ENCODE measurements around the gene LRBA.
A peak's percentile ranks its signal among the peaks of the same experiment; 100 is the strongest.

Gene LRBA

DNA sequence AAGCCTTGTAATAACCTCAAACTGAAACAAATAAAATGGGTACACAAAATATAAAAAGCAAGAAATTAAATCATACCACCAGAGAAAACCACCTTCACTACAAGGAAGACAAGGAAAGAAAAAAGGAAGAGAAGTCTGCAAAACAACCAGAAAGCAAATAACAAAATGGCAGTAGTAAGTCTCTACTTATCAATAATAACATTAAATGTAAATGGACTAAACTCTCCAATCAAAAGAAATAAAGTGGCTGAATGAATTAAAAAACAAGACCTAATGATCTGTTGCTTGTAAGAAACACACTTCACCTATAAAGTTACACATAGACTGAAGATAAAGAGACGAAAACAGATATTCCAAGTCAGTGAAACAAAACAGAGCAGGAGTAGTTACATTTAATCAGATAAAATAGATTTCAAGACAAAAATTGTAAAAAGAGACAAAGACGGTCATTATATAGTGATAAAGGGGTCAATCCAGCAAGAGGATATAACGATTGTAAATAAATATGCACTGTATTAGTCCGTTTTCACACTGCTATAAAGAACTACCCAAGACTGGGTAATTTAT is 289.0 kb downstream of the LRBA start:
- DNase-seq (ENCODE audit: low spot score) = no peak

DNA sequence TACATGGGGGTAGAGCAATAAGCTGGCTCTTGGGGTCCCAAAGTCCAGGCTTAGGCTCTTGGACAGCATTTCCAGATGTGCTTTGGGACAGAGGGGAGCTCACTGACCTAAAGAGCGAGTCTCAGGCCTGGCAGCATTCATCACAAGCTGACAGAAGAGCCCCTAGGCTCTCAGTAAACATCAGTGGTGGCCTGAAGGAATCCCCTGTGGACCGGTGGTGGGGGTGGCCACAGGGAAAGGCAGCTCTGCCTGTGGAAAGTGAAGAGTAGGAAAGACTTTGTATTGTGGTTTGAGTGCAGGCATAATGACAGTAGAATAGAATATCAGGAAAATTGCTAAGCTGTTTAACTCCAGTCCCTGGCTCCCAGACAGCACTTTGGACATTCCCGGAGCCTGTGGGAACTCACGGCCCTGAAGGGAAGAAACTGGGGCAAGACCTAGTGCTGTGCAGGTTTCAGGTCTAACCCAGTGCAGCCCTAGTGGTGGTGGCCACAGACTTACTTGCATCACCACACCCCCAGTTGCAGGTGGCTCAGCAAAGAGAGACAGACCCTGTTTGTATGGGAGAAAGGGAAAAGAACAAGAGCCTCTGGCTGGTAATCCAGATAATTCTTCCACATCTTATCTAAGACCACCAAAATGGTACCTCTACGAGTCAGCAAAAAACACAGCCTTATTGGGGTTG is 291.2 kb downstream of the LRBA start:
- no peak for DNase-seq (ENCODE audit: low spot score)

DNA sequence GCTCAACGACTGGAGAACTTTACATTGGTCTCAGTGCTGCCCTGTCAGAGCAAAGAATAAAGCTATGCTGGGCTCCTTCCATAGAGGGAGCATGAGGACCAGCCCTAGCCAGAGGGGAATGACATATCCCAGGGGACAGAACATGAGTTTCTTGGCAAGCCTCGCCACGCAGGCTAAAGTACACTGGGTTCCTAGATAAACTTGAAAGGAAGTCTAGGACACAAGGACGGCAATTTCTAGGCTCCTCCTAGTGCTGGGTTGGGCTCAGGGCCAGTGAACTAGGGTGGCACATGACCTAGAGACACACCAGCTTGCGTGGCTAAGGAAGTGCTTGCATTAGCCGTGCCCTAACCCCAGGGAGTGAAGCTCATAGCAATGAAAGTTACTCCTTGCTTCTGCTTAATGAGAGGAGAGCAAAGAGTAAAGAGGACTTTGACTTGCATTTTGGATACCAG is 292.1 kb downstream of the LRBA start:
- peak; percentile 30 for DNase-seq (ENCODE audit: low spot score)

DNA sequence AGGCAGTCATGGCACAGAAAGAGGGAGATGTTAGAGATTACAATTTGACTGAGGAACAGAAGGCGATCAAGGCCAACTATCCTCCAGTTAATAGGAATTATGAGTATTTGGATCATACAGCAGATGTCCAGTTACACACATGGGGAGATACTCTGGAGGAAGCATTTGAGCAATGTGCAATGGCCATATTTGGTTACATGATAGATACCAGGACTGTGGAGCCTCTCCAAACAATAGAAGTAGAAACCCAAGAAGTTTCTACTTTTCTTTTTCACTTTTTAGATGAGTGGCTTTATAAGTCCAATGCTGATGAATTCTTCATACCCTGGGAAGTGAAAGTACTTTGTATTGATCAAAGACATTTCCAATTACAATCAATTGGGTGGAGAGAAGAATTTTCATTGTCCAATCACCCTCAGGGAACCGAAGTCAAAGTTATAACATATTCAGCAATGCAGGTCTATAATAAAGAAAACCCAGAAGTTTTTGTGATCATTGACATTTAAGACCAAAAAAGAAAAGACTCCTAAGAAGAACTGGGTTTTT is 294.0 kb downstream of the LRBA start:
- DNase-seq (ENCODE audit: low spot score) = no peak

DNA sequence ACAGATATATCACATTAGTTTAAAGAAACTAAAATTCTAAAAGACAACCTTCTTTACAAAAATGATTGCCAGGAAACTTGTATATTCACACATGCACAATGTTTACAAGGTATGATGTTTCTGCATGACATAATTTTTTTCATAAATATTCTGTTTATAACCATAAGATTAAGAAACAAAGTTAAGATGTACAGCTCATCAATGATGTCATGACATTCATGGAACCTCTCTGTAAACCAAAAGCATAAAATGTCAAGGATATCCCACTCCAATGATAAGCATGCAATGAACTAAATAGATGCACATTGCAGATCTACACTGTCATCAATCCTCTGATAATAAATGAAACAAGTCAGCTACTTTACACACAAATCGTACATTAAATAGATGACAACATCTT is 297.1 kb downstream of the LRBA start:
- DNase-seq (ENCODE audit: low spot score) = no peak

DNA sequence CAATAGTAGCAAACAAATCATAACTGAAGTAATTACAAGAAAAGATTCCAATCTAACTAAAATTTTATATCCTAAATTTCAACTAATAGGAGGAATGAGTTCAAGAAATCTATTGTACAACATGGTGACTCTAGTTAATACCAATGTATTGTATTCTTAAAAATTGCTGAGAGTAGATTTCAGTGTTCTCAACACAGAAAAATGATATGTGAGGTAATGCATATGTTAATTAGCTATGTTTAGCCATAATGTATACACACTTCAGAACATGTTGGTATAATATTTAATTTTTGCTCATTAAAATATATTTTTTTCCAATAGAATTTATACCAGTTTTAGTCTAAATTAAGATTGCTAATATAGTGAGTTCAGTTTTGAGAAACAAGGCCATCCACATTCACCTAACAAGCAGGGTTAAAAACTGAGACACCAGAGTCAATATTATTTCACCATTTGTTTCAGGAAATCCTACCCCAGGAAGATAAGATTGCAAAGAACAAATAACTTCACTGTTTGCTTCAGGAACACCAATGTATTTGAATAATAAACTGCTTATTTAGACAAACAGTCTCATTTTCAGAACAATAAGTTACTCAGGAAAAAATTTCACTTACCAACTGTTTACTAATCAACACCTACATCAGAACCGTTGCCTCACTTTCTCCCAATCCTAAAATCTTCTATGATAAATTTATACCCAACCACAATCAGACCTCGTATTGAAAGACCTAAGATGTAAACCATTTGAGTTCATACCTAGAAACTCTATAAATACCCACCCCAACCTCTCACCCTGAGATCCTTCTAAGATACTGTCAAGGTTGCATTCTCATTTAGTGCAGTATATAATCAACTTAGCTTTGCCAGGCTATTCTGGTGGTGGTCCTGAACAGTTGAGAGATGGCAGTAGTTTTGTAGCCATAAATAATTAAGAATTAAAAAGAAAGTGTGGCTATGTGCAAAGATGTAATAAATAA is 300.3 kb downstream of the LRBA start:
- DNase-seq (ENCODE audit: low spot score) = peak; percentile 36

DNA sequence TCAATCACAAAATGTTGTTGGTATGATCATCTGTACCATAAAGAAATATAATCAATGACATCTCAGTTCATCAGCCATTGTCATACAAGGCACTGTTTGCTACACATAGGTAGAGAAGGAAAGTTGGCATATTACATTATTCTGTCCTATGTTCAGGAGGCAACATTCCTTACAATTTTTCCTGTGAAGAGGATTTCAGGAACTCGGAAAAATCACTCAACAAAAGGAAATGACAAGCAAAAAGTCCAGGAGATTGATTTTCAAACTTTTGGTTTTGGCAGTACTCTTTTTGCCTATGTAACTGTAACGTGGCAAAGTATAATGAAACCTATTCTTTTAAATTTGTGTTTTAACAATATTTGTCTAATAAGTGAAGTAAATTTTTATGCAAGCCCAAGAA is 301.8 kb downstream of the LRBA start:
- no peak for DNase-seq (ENCODE audit: low spot score)

DNA sequence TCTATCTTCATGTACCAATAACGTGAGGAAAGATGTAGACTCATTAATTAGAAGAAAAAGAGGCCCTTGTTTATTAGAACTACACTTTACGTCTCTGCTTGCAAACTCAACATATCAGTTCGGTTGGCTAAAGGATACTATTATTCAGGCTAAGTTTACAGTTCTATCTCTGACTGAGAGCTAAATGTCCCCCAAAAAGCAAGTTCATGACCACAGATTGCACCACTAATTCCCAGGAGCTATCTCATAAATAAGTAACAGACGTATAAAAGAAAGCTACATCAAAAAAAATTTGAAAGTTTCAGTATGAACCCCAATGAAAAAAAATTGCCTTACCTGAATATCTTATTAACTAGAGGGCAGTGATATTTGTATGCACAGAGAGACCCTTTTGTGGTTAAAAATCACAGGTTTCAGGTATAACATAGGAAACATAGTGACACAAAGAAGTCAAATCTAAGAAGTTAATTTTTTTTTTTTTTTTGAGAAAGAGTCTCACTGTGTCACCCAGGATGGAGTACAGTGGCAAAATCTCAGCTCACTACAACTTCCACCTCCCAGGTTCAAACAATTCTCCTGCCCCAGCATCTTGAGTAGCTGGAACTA is 304.2 kb downstream of the LRBA start:
- no peak for DNase-seq (ENCODE audit: low spot score)

DNA sequence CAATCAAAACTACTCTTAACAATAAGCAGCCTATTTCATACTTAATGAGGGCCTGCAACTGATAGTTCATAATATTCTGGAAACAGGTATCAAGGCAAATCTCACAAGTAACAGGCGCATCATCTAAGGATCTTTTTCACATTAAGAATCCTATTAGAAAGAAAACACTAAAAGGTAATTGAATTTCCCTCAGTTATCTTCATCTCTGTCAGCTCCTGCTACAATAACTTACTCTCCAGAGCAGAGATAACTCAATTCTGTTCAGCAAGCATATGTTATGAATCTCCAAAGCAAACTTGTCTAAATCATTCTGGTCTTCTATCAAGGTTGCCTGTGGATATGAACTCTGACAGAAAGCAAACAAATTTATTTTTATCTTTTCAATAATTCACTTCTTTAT is 307.1 kb downstream of the LRBA start:
- no peak for DNase-seq (ENCODE audit: low spot score)

DNA sequence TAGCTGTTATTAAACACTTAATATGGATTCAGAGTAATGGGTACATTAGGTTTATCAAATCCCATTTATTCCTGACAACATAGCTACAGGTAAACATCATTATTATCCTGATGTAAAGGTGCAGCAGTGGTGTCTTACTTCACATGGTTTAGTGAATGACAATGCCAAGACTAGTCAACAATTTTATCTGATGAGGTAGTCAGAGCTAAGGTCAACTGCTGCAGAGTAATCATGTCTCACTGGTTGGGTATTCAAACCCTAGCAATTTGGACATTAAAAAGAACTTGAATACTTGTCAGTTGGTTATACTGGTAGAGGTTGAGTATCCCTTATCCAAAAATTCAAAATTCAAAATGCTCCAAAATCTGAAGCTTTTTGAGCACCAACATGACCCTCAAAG is 315.5 kb downstream of the LRBA start:
- DNase-seq (ENCODE audit: low spot score) = no peak

DNA sequence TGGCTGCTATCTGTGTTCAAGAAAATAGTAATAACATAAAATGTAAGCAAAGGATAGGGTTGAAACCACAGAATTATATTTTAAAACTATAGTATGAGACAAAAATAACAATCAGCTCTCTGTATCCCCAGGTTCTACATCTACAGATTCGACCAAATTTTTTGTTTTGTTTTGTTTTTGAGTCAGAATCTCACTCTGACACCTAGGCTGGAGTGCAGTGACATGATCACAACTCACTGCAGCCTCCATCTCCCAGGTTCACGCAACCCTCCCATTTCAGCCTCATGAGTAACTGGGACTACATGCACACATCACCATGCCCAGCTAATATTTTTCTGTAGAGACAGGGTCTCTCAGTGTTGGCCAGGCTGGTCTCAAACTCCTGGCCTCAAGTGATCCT is 319.9 kb downstream of the LRBA start:
- DNase-seq (ENCODE audit: low spot score) = no peak

DNA sequence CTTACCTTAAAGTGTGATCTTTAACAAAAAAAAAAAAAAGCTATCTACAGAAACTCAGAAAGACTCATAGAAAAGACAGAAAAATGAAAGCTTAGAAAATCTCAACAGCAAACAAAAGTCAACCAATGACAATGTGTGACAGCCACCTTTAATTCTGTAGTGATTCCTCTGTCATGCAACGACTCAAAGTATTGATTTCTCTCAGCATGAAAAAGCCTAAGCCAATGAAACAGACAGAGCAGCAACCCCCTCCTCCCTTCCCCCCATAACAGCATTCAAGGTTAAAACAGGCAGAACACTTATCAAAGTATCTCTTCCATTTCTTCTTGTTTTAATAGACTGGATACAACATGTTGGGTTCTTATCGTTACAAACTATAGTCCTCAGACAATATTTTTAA is 320.6 kb downstream of the LRBA start:
- peak; percentile 4 for DNase-seq (ENCODE audit: low spot score)

DNA sequence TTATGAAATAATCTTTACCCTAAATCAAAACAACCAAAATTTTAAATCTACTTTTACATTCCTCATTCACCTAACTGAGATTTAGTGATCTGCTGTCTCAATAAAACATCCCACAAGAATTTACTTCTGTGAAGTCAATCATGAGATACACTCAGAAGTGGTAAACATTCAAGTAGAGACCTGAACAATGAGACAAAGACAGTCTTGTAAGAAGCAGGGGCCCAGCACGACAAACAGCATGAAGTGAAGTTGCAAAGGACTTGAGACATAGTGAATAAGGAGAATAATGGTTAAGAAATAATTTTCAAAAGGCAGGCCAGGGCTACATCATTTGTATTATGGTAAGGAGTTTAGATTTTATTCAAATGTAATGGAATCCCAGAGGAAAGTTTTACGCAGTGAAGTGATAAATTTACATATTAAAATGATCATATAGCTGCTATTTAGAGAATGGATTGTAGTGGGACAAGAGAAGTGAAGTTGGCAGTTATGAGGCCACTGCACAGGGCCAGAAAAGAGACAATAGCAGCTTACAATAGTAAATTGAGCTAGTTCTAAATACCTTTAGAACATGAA is 331.2 kb downstream of the LRBA start:
- DNase-seq (ENCODE audit: low spot score) = no peak

DNA sequence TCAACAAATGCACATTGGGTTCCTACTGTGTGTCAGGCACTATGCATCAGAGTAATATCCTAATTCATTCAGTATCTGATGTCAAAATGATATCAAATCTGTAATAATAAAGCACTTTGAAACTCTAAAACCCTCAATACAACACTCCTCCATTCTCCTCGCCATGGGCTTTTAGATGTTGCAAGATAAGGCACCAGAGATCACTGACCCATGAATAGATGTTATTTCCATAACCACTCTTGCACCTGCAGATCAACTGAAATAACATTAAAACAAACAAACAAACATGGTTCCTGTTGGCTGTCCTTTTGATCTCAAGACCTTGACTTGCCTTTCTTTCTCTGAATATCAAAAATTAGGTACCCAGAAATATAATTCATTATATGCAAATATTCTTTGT is 333.0 kb downstream of the LRBA start:
- no peak for DNase-seq (ENCODE audit: low spot score)

DNA sequence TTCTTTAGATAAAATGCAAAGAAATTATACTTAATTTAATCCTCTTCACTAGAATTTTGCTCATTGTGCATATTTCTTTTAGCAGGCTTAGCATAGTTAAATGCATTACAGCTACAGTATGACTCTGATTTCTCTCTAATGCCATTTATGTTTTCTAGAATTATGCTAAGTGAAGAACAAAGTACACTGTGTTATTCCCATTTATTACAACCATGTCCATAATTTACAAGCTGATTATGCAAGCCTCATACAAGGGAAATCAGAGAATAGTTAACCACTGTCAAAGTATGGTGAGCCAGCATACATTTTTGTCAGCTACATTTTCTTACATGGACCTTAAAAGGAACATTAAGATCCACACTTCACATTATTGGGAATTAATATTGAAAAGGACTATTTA is 334.0 kb downstream of the LRBA start:
- DNase-seq (ENCODE audit: low spot score) = no peak

DNA sequence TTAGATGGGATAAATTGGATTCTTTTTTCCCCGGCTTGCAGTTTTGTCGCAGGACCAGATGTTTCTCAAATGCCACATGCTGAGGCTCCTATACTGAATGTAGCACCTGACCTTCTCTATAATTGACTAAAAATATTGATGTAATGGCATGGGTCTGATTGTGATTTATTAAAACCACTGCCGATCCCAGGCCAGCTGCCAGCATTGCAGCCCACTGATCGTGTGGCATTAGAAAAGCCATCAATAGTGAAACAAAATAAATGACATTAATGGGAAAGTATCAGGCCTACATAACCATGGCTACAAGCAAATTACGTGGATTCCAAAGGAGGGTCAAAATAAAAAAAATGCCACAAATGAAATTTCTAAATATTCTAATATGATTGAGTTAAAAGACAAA is 334.4 kb downstream of the LRBA start:
- DNase-seq (ENCODE audit: low spot score) = no peak

DNA sequence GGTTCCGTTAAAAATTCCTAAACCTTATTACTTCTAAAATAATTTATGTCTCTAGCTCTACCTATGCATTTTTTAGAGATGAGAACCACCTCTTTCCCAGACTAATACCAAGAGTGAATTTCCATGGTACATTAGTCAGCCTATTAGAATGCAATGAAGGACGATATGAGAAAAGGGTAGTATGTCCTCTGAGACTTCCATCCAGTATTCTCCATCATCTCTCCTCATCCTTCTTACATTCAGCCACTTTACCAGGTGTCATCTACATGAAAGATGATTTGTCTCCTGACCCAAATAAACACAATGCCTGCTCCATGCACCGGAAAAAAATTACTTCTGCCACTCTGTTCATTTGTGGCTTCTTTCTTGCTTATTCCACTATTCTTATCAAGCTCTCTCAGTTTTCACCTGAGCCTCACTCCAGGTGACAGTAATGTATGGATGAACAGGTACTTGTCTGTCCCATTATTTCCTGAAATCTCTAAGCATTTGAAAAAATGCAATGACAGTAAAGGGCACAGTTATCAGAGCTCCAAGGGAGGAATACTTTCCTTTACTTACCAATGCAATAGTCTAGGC is 335.2 kb downstream of the LRBA start:
- no peak for DNase-seq (ENCODE audit: low spot score)

DNA sequence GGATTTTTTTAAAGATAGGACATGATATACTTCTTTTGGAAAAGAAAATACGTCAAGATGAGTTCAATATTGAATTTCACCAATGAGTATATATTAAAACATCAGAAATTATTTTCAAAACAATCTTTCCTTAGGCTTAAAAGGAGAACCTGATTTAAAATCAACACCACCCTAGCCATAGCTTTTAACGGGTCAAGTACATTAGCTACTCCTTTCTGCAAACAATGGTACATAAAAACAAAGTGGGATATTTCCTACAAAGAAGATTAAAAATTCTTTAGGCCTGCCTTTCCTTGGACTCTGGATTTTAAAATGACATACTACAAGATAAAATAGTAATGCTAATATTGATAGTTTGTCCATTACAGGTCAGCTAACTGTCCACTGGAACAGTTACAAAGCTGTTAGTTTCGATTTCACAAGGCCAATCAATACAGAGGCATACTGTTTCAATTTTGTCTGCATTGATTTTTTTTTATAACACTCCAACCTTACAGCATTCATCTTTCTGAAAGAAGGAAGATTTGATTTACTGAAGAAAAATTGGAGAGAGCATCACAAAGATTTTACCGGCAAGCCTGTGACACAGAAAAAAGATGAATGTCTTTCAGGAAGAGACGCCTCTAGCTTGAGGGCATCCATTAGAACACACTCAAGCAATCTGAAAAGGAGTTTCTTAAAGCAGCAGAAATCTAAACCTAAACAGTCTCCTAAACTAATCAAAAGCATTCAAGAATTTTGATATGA is 335.9 kb downstream of the LRBA start:
- no peak for DNase-seq (ENCODE audit: low spot score)

DNA sequence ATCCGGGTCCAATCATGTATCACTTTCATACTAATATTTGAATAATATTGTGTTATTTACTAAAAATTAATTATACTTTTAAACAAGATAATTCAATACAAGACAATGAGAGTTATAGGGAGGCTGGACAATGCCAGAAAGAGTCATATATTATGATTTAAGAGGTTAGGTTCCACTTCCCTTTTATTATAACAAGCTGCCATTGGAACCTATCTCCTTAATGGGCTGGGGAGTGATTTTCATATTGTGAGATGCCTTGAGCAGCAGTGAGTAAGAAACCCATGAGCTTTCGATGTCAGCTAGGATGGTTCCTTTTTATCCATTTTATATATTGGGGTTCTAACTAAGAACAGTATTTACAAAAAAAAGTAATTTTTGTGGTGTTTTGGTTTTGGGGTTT is 341.3 kb downstream of the LRBA start:
- no peak for DNase-seq (ENCODE audit: low spot score)

DNA sequence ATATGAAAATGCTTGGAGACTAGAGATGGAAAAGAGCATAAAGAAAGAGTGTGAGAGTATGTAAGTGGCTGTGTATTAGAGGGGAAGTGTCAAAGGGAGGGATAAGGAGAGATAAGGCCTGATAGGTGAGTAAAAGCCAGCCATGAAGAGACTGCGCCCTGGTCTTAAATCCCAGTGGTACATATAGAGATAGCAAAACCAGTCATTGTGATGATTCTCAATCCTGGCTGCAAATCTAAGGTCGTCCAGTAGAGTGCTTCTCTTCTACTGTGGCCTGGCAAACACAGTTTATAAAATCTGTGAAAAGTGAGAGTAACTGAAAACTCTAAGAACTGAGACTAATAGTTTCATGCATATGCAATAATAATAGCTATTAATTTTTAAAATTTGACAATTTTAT is 346.3 kb downstream of the LRBA start:
- peak; percentile 14 for DNase-seq (ENCODE audit: low spot score)

DNA sequence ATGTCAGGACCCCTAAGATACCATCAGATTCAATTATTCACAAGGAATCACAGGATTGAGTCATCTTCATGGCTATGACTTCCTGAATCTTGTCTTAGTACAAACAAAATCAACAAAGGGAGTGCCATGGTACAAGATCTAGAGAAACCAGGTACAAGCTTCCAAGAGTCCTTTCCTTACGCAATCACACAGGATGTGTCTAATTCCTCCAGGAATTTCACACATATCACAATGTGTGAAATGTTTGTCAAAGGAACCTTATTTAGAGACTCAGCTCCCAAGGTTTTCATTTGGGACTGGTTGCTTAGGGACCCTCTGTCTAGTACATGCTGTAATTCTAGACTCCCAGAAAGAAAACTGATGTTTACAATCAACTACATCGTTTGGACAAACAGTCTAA is 350.1 kb downstream of the LRBA start:
- DNase-seq (ENCODE audit: low spot score) = no peak

Data from HuH-7 (cell line).